Germinal center (tissue), 1 donor: ENCODE data around the gene SH3RF3.
"Not testable (repeated sequence)": the region's sequence is repeated elsewhere in the genome, so short reads cannot be mapped to it uniquely, and the experiment has no call there.

Experiments
- DNase-seq: peaks from one replicate; pipeline ENCODE4 v3.0.0; 2012; ENCODE audit warnings: mixed read lengths, low spot score

Gene SH3RF3

GRCh38 chr2:109527846-109528705, 399.1 kb downstream of the SH3RF3 start:
- DNase-seq, result no peak

GRCh38 chr2:109528811-109529501, 400.0 kb downstream of the SH3RF3 start:
- no peak for DNase-seq

- DNase-seq, result no peak
These were observed 400.8 kb downstream of the SH3RF3 start for GRCh38 chr2:109529532-109530449.

- DNase-seq, result no peak
These were observed 401.7 kb downstream of the SH3RF3 start for GRCh38 chr2:109530712-109531111.

GRCh38 chr2:109531221-109531620, 402.2 kb downstream of the SH3RF3 start:
- no peak for DNase-seq

GRCh38 chr2:109531896-109532727, 403.1 kb downstream of the SH3RF3 start:
- no peak for DNase-seq

- no peak for DNase-seq
These were observed 403.7 kb downstream of the SH3RF3 start for GRCh38 chr2:109532728-109533076.

- no peak for DNase-seq
These were observed 404.8 kb downstream of the SH3RF3 start for GRCh38 chr2:109533823-109534222.

- DNase-seq, result no peak
These were observed 406.4 kb downstream of the SH3RF3 start for GRCh38 chr2:109535217-109535946.

GRCh38 chr2:109536556-109536955, 407.6 kb downstream of the SH3RF3 start:
- DNase-seq, result not testable (repeated sequence)

GRCh38 chr2:109537565-109538222, 408.7 kb downstream of the SH3RF3 start:
- DNase-seq, result no peak

- DNase-seq, result no peak
These were observed 409.5 kb downstream of the SH3RF3 start for GRCh38 chr2:109538546-109538945.

- DNase-seq, result no peak
These were observed 413.4 kb downstream of the SH3RF3 start for GRCh38 chr2:109542384-109542783.

GRCh38 chr2:109545828-109546713, 417.1 kb downstream of the SH3RF3 start:
- DNase-seq, result peak; percentile 32

GRCh38 chr2:109547280-109547679, 418.3 kb downstream of the SH3RF3 start:
- DNase-seq, result no peak

- DNase-seq, result no peak
These were observed 420.1 kb downstream of the SH3RF3 start for GRCh38 chr2:109549016-109549590.
